Tongue (tissue), 2 donors: ENCODE results near the gene NOL7. TPM values are rescaled to one million over a fixed set of nuclear protein-coding genes. Genes with fewer than 3 reads are reported as not detected.

Source experiments
- DNase-seq: peaks from one replicate; pipeline ENCODE4 v3.0.0-alpha.2; 2015
- total RNA-seq: library from RNA; depleted of rRNA; stranded (reverse); fragments of >200 nt; gene quantifications from one replicate; pipeline ENCODE4 v1.2.3, GENCODE V29; 2014

Gene NOL7
- total RNA-seq: 58.5 TPM

- DNase-seq: peak; percentile 100
Observed at GRCh38 chr6:13614926-13615791, at the start of gene NOL7. TSS of gene NOL7 (plus strand) at chr6:13615335. CDS start at chr6:13615359, 24 bp downstream.

GRCh38 chr6:13565921-13566320 lies 49.2 kb upstream of the NOL7 start:
- DNase-seq: no peak

- DNase-seq: no peak
Observed at GRCh38 chr6:13566500-13566899, 48.6 kb upstream of the NOL7 start.

- no peak for DNase-seq
Observed at GRCh38 chr6:13568970-13569369, 46.2 kb upstream of the NOL7 start.

GRCh38 chr6:13572240-13572639 lies 42.9 kb upstream of the NOL7 start:
- DNase-seq: no peak

GRCh38 chr6:13572951-13573654 lies 42.0 kb upstream of the NOL7 start:
- DNase-seq: no peak

GRCh38 chr6:13573669-13574110 lies 41.4 kb upstream of the NOL7 start:
- DNase-seq: peak; percentile 41

- DNase-seq: peak; percentile 98
Observed at GRCh38 chr6:13574149-13574570, 41.0 kb upstream of the NOL7 start.

- DNase-seq: peak; percentile 84
Observed at GRCh38 chr6:13574571-13575376, 40.4 kb upstream of the NOL7 start, which contains the start of gene SIRT5. TSS of gene SIRT5 (plus strand) at chr6:13574601. CDS start at chr6:13584111, 9,510 bp downstream.

- no peak for DNase-seq
Observed at GRCh38 chr6:13575377-13575775, 39.8 kb upstream of the NOL7 start.

- no peak for DNase-seq
Observed at GRCh38 chr6:13576017-13576416, 39.1 kb upstream of the NOL7 start.

GRCh38 chr6:13577926-13578325 lies 37.2 kb upstream of the NOL7 start:
- no peak for DNase-seq

- DNase-seq: no peak
Observed at GRCh38 chr6:13579911-13580310, 35.2 kb upstream of the NOL7 start.

- no peak for DNase-seq
Observed at GRCh38 chr6:13581700-13582229, 33.4 kb upstream of the NOL7 start.

- no peak for DNase-seq
Observed at GRCh38 chr6:13586603-13587542, 28.3 kb upstream of the NOL7 start.

GRCh38 chr6:13589801-13590200 lies 25.3 kb upstream of the NOL7 start:
- DNase-seq: no peak

- DNase-seq: no peak
Observed at GRCh38 chr6:13590574-13591153, 24.5 kb upstream of the NOL7 start.

- DNase-seq: no peak
Observed at GRCh38 chr6:13591205-13591921, 23.8 kb upstream of the NOL7 start.

- DNase-seq: no peak
Observed at GRCh38 chr6:13593103-13593502, 22.0 kb upstream of the NOL7 start.

- DNase-seq: no peak
Observed at GRCh38 chr6:13593720-13594119, 21.4 kb upstream of the NOL7 start.
